IMR-90 (cell line): ENCODE results near the gene CADM2. TPM values are rescaled to one million over a fixed set of nuclear protein-coding genes. Genes with fewer than 3 reads are reported as not detected.

ENCODE experiments used
- ATAC-seq: fragments of 200-7000 bp; cut with Tn5 transposase; 2 replicates; pipeline ENCODE4 v1.9.1; 2020; ENCODE audit warnings: low read depth, mild to moderate bottlenecking, moderate library complexity
- BruUV-seq: library from RNA; stranded (reverse); fragments of 400-500 nt; replicated peaks from 2 replicates; lab custom pipeline; 2021; lab: Mats Ljungman, UMichigan
- CTCF ChIA-PET: fragments of 300-600 bp; formaldehyde crosslinking; extraction: SDS; loops from one replicate; lab custom pipeline; 2021; ENCODE audit warnings: antibody characterized with exemption; lab: Yijun Ruan, JAX
- POLR2A ChIA-PET: fragments of 300-600 bp; sonication (Branson Sonifier 250); formaldehyde crosslinking; loops from one replicate; lab custom pipeline; 2022; ENCODE audit warnings: antibody characterized with exemption; ENCODE audit not compliant: unreplicated experiment; lab: Charles Lee
- DNase-seq: peaks from one replicate; pipeline ENCODE4 v3.0.0; 2013
- H2AFZ ChIP-seq: replicated peaks from 2 replicates; pipeline ENCODE3; 2013; ENCODE audit warnings: low read length, mild to moderate bottlenecking; ENCODE audit not compliant: poor library complexity
- H2AK5ac ChIP-seq: 2 replicates; pipeline ENCODE4 v1.6.1; 2013; ENCODE audit warnings: low read depth, low read length, inconsistent platforms
- H2AK9ac ChIP-seq: replicated peaks from 2 replicates; pipeline ENCODE3; 2013; ENCODE audit warnings: mild to moderate bottlenecking, low read depth, low read length, moderate library complexity; ENCODE audit not compliant: poor library complexity
- H2BK120ac ChIP-seq: 2 replicates; pipeline ENCODE4 v1.6.1; 2013; ENCODE audit warnings: low read depth, low read length, inconsistent platforms
- H2BK15ac ChIP-seq: 3 replicates; pipeline ENCODE4 v1.6.1; 2013; ENCODE audit warnings: low read depth, low read length, inconsistent platforms
- H2BK20ac ChIP-seq: 2 replicates; pipeline ENCODE4 v1.6.1; 2013; ENCODE audit warnings: low read depth, mild to moderate bottlenecking, inconsistent platforms, low read length, moderate library complexity
- H2BK5ac ChIP-seq: 2 replicates; pipeline ENCODE4 v1.6.1; 2013; ENCODE audit warnings: mild to moderate bottlenecking, low read depth, low read length, inconsistent platforms; ENCODE audit not compliant: poor library complexity, severe bottlenecking
- H3K14ac ChIP-seq: replicated peaks from 2 replicates; pipeline ENCODE4 v1.6.1; 2013; ENCODE audit warnings: low read depth, low read length, inconsistent platforms
- H3K18ac ChIP-seq: 2 replicates; pipeline ENCODE4 v1.6.1; 2013; ENCODE audit warnings: low read depth, low read length, control low read depth
- H3K23ac ChIP-seq: 2 replicates; pipeline ENCODE4 v1.6.1; 2013; ENCODE audit warnings: low read depth, low read length, inconsistent platforms
- H3K27ac ChIP-seq: 2 replicates; pipeline ENCODE4 v1.5.1; 2013; ENCODE audit warnings: mild to moderate bottlenecking, control low read depth, low read length; ENCODE audit not compliant: insufficient read depth
- H3K27me3 ChIP-seq: 2 replicates; pipeline ENCODE4 v1.6.1; 2013; ENCODE audit warnings: low read length; ENCODE audit not compliant: control insufficient read depth, insufficient read depth
- H3K36me3 ChIP-seq: 2 replicates; pipeline ENCODE4 v1.6.1; 2013; ENCODE audit warnings: low read length, mixed read lengths; ENCODE audit not compliant: control insufficient read depth, insufficient read depth
- H3K4ac ChIP-seq: 2 replicates; pipeline ENCODE4 v1.6.1; 2013; ENCODE audit warnings: low read depth, low read length, inconsistent platforms
- H3K4me1 ChIP-seq: 2 replicates; pipeline ENCODE4 v1.6.1; 2013; ENCODE audit warnings: low read length, mixed read lengths; ENCODE audit not compliant: control insufficient read depth, insufficient read depth
- H3K4me2 ChIP-seq: 2 replicates; pipeline ENCODE4 v1.6.1; 2013; ENCODE audit warnings: low read depth, mild to moderate bottlenecking, control low read depth, low read length, moderate library complexity
- H3K4me3 ChIP-seq: 2 replicates; pipeline ENCODE4 v1.5.1; 2013; ENCODE audit warnings: low read depth, mild to moderate bottlenecking, control low read depth, low read length, moderate library complexity; ENCODE audit not compliant: insufficient read depth
- H3K56ac ChIP-seq: 2 replicates; pipeline ENCODE4 v1.6.1; 2013; ENCODE audit warnings: low read length, inconsistent platforms; ENCODE audit not compliant: insufficient read depth; ENCODE audit errors: extremely low read depth
- H3K79me1 ChIP-seq, 2 experiments: 2 replicates each; pipeline ENCODE4 v1.6.1; 2013; ENCODE audit warnings: low read length in 2 of 2, inconsistent platforms in 1 of 2, low read depth in 1 of 2
- H3K9ac ChIP-seq: 2 replicates; pipeline ENCODE4 v1.6.1; 2013; ENCODE audit warnings: low read depth, low read length, control low read depth
- H3K9me1 ChIP-seq: 2 replicates; pipeline ENCODE4 v1.6.1; 2013; ENCODE audit warnings: low read length, inconsistent platforms; ENCODE audit not compliant: insufficient read depth
- H3K9me3 ChIP-seq: 2 replicates; pipeline ENCODE4 v1.6.1; 2013; ENCODE audit warnings: low read length; ENCODE audit not compliant: control insufficient read depth, insufficient read depth
- H4K20me1 ChIP-seq: 2 replicates; pipeline ENCODE4 v1.6.1; 2013; ENCODE audit warnings: low read length, inconsistent platforms; ENCODE audit not compliant: insufficient read depth
- H4K5ac ChIP-seq: 2 replicates; pipeline ENCODE4 v1.6.1; 2013; ENCODE audit warnings: mild to moderate bottlenecking, low read depth, low read length, control low read depth
- H4K8ac ChIP-seq, 2 experiments: 2 replicates each; pipeline ENCODE4 v1.6.1; 2013; ENCODE audit warnings: low read depth in 2 of 2, low read length in 2 of 2, control low read depth in 1 of 2, inconsistent platforms in 1 of 2
- H4K91ac ChIP-seq: 2 replicates; pipeline ENCODE4 v1.6.1; 2013; ENCODE audit warnings: low read depth, low read length, inconsistent platforms; ENCODE audit not compliant: insufficient read depth
- CEBPB ChIP-seq: IDR thresholded peaks from 2 replicates; pipeline ENCODE4 v1.6.1; 2012; ENCODE audit warnings: low read depth, low read length, improper control_type of control experiment
- CTCF ChIP-seq: conservative IDR thresholded peaks from 2 replicates; pipeline ENCODE4 v1.5.1; 2012; ENCODE audit warnings: mild to moderate bottlenecking, low read depth, low read length, improper control_type of control experiment
- ELK1 ChIP-seq: fragments of 150-350 bp; IDR thresholded peaks from 2 replicates; pipeline ENCODE4 v1.6.1; 2016; ENCODE audit warnings: low read depth, mild to moderate bottlenecking, low read length, moderate library complexity, borderline replicate concordance
- MAZ ChIP-seq: IDR thresholded peaks from 2 replicates; pipeline ENCODE4 v1.6.1; 2012; ENCODE audit warnings: low read depth, mild to moderate bottlenecking, low read length, improper control_type of control experiment, moderate library complexity, borderline replicate concordance
- NFE2L2 ChIP-seq: fragments of 150-350 bp; IDR thresholded peaks from 2 replicates; pipeline ENCODE4 v1.6.1; 2016; ENCODE audit warnings: low read depth, mild to moderate bottlenecking, low read length
- RAD21 ChIP-seq: IDR thresholded peaks from 2 replicates; pipeline ENCODE4 v1.6.1; 2012; ENCODE audit warnings: low read length, improper control_type of control experiment
- RCOR1 ChIP-seq: IDR thresholded peaks from 2 replicates; pipeline ENCODE4 v1.6.1; 2012; ENCODE audit warnings: mild to moderate bottlenecking, low read length, improper control_type of control experiment; ENCODE audit not compliant: insufficient replicate concordance
- RFX5 ChIP-seq: IDR thresholded peaks from 2 replicates; pipeline ENCODE4 v1.8.0; 2012; ENCODE audit warnings: low read depth, mild to moderate bottlenecking, low read length, moderate library complexity
- WGBS, 2 experiments: methylation state at CpG; one replicate each; pipeline versions ENCODE4 v1.1.5 to v1.1.7; 2013; ENCODE audit warnings: missing lambda C conversion rate in 2 of 2; ENCODE audit not compliant: insufficient read length in 1 of 2; ENCODE audit errors: extremely low coverage in 2 of 2; 5-methylcytosine and 5-hydroxymethylcytosine counted together
- dilution Hi-C: fragments of 300-500 bp; cut with HindIII; formaldehyde crosslinking; loops from one replicate; pipeline ENCODE4 v1.14.3; 2018; ENCODE audit warnings: low sequenced_read_pairs; ENCODE audit not compliant: unreplicated experiment
- in situ Hi-C: fragments of 300-500 bp; cut with MboI; formaldehyde crosslinking; loops from 3 replicates; pipeline ENCODE4 v1.14.3; 2019; ENCODE audit warnings: low sequenced_read_pairs, inconsistent platforms, mixed read lengths
- intact Hi-C: fragments of 100-400 bp; cut with micrococcal nuclease; formaldehyde crosslinking; loops from 2 replicates; pipeline ENCODE4 v1.10.0; 2022
- polyA plus RNA-seq, 3 experiments: library from polyadenylated mRNA; depleted of rRNA; stranded (reverse); fragments of >200 nt; gene quantifications; 2 replicates each; pipeline ENCODE4 v1.2.3, GENCODE V29; 2012; ENCODE audit warnings: low replicate concordance in 1 of 3
- total RNA-seq: library from RNA; depleted of rRNA; stranded (reverse); fragments of >200 nt; gene quantifications from 2 replicates; pipeline ENCODE4 v1.2.3, GENCODE V29; 2012

The CADM2 gene
- total and polyA plus RNA-seq, 2 of the 4 experiments (the other 2 are of a cell fraction): not detected

GRCh38 chr3:85208650-85209049, 249.9 kb downstream of the CADM2 start:
- Histone ChIP-seq H2BK5ac (no peak overlapping the region), H3K4me3 (no peak overlapping the region), H3K56ac (no peak overlapping the region), H3K4me2 (no peak overlapping the region), H3K9ac (no peak overlapping the region), H2AK5ac (no peak overlapping the region), H3K36me3 (no peaks in the 10 kb centered on the region), H4K8ac (no peak overlapping the region), H3K9me1 (no peaks in the 10 kb centered on the region), H3K27ac (no peak overlapping the region), H4K91ac (no peak overlapping the region), H2BK120ac (no peak overlapping the region), H3K14ac (no peak overlapping the region), H2BK15ac (no peak overlapping the region), H2BK20ac (no peak overlapping the region), H3K23ac (no peak overlapping the region), H3K18ac (no peak overlapping the region), H2AFZ (no peak overlapping the region), H3K79me1 (no peaks in the 10 kb centered on the region), H3K27me3 (no peaks in the 10 kb centered on the region), H2AK9ac (no peak overlapping the region), H4K20me1 (no peaks in the 10 kb centered on the region), H3K4me1 (no peaks in the 10 kb centered on the region), H3K4ac (no peak overlapping the region), H3K9me3 (no peaks in the 10 kb centered on the region), H4K5ac (no peak overlapping the region)
- ChIA-PET POLR2A (no interaction called here), CTCF (no interaction called here)
- no TSS peak for BruUV-seq
- WGBS, 2 experiments: no CpG with 5 or more reads among the region's 1 CpG
- dilution Hi-C loops: no loop called here
- ATAC-seq: no peak
- TF ChIP-seq RFX5 (no peak), CEBPB (no peak), RAD21 (no peak), NFE2L2 (no peak), CTCF (no peak), MAZ (no peak), ELK1 (no peak), RCOR1 (no peak)
- in situ Hi-C loops: no loop called here
- no peak for DNase-seq
- intact Hi-C loops: no loop called here
